ENCODE results near the gene CNTNAP5.

DNA sequence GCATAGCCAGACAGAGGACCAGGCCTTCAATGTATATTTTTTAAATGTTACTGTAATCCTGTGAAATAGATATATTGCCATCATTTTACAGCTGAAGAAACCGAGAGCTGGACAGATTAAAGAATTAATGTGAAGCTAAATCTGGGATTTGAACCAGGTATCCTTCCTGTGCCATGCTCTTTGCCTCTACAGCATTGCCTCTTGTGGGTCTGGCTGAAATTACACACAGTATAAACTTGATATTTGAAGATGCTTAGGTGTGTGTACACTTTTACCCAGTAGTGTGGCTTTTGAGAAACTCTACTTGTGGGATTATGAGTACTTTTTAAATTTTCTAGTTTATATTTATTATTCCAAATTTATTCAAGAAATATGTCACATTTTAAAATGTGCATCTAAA lies 264.5 kb downstream of the CNTNAP5 start:
- TF ChIP-seq CTCF (conservative IDR thresholded peaks at IDR 0.05; ENCODE audit: low read length), result no peak
- TF ChIP-seq EZH2phosphoT487 (IDR thresholded peaks at IDR 0.05; ENCODE audit: borderline replicate concordance), result no peak
